Fibroblast of skin of right biceps (primary cell): Measurements from ENCODE around the gene ADAMTS3.
A peak's percentile ranks its signal among the peaks of the same experiment; 100 is the strongest.

ENCODE experiments used
- DNase-seq: peaks from one replicate; pipeline ENCODE4 v3.0.0-alpha.2; 2013

The ADAMTS3 gene

GRCh38 chr4:72568959-72569718 lies at the start of gene ADAMTS3:
Gene ADAMTS3 (minus strand): TSS chr4:72569221. CDS start chr4:72568762, 459 bp downstream.
- peak; percentile 73 for DNase-seq

DNA sequence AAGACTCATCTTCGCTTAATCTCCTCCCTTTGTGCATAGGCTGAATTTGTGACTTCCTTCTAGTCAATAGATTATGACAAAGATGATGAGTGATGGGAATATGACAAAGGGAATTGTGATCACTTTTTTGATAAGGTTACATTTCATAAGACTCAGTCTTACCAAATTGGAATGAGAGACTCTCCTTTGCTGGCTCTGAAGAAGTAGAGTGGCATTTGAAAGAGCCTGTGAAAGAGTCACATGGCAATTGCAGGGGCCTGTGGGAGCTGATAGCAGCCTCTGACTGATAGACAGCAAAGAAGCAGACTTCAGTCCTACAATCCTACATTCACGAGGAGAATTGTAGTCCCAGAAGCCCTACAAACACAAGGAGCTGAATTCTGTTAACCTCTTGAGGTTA lies 44.9 kb upstream of the ADAMTS3 start:
- DNase-seq, result no peak

GRCh38 chr4:72606751-72607150 lies 37.7 kb upstream of the ADAMTS3 start:
- no peak for DNase-seq

DNA sequence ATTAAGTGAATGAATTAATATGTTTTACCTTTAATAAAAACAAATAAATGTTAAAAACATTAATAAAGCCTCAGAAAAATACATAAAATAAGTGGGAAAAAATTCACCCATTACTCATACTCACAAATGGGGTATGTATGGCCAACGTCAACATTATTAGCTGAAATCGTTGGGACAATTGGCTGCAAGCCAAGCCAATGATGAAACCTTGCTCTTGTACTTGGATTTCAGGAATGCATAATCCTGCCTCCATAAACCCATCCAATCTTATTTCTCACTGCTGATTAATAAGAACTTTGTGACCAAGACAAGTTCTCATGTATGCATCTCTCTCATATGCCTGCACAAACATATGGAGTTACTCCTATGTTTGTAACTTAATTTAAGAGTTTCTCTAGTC lies 35.3 kb upstream of the ADAMTS3 start:
- DNase-seq, result peak; percentile 66

GRCh38 chr4:72602396-72603376 lies 33.7 kb upstream of the ADAMTS3 start:
- DNase-seq, result no peak

DNA sequence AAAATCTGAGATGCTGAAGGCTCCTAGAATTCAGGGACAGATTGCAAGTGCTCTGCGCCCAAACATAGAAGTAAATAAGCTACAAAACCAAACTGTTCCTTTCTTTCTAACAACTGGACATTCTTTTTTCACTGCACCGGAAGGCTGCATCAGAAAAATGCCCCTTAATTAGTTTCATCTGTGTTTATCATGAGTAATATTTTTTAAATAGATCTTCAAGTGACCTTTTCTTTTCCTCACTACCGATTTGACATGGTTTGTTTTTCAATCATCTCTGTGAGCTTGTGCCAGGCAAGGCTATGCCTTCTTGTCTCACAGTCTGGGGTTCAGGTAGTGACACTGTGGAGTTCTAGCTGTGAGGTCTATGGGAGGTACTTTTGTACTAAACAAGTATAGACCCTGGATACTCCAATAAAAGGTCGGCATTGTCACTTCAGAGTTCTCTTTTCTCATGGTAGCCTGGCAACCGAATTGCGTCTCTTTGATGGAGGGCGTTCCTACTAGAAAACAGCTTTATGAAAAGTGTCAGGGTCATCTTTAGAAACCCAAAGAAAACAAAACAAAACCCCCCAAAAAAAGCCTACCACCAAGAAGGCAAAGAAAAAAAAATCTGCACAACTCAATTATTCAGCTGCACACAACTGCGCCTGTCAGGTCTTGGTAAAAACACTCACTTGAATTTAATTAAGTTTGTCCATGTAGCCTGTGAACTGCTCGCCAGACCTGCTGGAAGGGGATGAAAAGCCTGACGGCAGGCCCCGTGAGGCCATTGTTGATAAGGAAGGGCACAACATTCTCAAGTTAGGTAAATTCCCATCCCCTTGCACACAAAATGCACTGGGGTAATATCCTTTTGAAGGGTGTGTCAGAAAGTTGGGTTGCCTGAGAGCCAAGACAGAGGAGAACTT lies 22.8 kb upstream of the ADAMTS3 start:
- DNase-seq, result peak; percentile 3

DNA sequence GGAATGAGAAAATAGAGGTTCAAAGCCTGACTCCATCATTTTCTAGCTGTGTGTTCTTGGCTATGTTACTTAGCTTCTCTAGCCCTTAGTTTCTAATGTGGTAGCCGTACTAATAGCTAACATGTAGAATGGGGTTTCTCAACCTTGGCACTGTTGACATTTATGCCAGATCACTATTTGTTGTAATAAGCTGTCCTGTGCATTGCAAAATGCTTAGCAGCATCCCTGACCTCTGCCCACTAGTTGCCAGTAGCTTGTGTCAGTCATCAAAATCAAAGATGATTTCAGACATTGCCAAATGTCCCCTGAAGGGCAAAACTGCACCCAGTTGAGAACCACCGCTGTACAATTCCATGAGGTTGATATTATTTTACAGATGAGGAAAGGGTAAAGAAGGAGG lies 18.3 kb upstream of the ADAMTS3 start:
- no peak for DNase-seq

DNA sequence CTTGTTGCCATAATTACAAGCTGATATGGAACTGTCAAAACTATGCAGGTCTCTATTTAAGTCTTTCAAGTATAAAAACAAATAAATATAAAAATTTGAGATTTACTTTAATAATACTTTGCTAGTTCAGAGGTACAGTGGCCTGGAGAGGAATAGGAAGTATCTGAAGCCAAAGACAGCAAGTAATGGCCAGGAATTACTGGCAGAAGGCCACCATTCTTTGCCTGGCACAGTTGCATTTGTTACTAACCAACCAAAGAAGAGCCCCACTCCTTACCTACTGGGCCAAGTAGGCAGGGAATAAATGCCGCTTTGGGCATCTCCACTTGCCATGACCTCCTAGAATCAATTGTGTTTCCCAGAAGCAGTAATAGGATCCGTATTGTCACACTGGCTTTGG lies 13.8 kb upstream of the ADAMTS3 start:
- no peak for DNase-seq

GRCh38 chr4:72577211-72577610 lies 8.2 kb upstream of the ADAMTS3 start:
- DNase-seq, result no peak

GRCh38 chr4:72571337-72571736 lies 2.3 kb upstream of the ADAMTS3 start:
- no peak for DNase-seq

GRCh38 chr4:72569719-72570235 lies 756 bp upstream of the ADAMTS3 start:
- peak; percentile 6 for DNase-seq

GRCh38 chr4:72567821-72568675 lies 973 bp downstream of the ADAMTS3 start:
- DNase-seq, result peak; percentile 85

DNA sequence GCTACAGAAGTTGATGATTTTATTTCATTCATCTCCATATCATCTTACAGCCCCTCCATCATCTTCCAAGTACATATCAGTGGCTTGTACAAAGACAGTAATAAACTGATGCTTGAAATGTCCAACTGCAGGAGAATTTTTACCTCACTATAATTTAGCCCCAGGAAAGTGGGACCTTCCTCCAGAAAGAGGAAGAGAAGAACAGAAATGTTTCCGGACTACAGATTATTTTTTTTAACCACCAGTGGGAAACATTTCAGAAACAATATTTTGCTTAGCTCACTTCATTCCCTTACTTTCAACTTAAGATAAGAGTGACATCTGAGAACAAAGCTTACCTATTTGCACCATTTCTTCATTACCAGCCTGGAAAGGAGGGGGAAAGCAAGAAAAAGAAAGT lies 2.0 kb downstream of the ADAMTS3 start:
- DNase-seq, result no peak

- DNase-seq, result no peak
These were observed 2.5 kb downstream of the ADAMTS3 start for GRCh38 chr4:72566464-72566972.

DNA sequence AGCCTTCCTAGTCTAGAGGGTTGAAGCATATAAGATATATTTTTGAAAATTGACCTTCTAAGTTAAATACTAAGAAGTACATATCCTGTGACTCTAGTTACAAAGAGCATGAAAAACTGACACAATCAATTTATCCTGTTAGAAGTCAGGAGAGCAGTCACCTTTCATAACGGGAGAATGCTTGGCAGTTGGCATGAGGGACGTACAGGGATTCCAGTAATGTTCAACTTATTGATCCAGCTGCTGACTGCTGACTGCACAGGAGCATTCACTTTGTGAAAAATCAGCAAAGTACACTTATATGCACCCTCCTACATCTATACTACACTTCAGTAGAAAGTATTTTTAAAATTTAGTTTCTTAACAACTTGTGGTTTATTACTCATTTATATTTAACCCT lies 4.2 kb downstream of the ADAMTS3 start:
- no peak for DNase-seq

GRCh38 chr4:72564184-72564583 lies 4.8 kb downstream of the ADAMTS3 start:
- peak; percentile 71 for DNase-seq

DNA sequence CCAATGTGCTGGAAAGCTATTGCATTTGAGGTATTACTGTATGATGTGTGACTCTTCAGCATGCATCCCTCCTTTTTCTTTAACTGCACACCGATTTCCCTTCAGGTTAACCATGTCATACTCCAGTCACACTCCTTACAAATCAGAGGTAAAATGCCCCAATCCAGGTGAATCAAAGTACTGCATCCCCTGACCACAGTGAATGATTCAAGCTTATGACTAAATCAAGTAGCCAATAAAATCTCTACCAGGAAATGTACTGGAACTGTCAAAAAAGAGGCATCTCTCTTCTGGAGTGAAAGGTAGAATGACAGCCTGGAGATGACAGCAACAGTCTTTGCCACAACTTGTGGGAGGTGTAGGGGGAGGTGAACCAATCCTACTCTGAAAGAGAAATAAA lies 10.4 kb downstream of the ADAMTS3 start:
- no peak for DNase-seq

DNA sequence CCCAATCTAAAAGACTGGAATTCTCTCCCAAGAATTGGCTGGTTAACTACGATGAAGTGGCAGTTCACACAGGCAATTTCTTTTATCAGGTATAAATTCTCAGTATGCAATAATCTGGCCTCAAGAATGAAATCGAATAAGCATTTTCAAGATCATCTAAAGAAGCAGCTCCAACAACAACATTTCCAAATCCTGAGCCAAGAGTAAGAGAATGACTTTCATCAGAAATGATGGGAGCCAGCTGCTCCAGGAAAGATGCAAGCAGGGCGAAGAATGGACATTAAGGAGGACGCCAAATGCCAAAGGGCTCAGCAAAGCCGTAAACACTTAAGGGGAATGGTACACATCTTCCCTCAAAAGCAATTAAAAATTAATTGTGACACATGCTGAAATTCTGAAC lies 12.0 kb downstream of the ADAMTS3 start:
- no peak for DNase-seq

DNA sequence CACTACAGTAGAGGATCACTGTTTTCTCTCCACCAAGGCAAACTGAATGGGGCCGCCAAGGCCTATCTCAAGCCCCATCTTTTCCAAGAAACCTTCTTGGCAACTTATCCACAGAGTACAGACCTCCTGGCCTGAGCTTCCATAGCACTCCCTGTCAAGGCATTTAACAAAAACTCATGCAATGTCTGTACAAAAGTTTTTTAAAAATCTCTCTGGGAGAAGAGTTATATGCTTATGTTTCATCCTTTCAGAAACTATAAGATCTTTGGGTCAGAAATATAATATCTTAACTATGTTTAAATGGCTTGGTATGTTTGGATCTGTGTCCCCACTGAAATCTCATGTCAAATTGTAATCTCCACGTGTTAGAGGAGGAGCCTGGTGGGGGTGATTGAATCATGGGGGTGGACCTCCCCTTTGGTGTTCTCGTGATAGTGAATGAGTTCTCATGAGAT lies 13.6 kb downstream of the ADAMTS3 start:
- no peak for DNase-seq

DNA sequence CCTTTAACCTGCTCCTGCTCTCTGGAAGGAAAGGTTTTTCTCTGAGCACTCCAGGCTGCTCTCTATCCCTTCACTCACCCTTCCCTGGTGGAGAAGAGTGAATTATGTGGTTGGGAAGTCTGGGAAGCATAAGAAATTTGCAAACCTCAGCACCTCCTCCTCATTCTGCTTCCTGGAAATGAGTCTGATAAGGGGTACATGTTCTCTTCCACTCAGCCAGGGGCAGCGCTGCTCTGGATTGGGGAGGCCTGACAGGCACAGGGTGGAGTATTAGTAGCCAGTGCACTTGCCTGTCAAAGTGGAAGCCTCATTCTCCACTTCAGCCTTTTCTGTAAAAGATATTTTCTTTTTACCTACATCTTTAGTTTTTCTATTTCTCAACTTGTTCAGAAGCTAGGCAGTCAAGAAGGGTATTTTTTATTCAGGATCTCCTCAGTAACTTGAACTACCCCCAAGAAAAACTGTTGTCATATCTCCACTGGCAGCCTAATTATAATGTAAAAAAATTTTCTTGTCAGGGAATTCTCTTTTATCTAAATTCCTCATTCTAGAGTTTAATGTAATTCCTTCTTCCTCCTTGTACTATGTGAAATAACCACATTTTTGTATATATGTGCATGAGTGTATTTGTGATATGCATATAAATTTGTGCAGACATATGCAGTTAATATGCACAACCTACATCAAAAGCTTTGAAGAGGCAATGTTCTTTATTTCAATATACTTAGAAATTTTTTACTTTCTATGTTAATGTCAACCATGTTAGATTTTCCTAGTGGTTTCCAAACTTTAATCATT lies 15.3 kb downstream of the ADAMTS3 start:
- no peak for DNase-seq
